ENCODE data around the gene ATP2B2. TPM values are rescaled to one million over a fixed set of nuclear protein-coding genes. Genes with fewer than 3 reads are reported as not detected.

ATP2B2 gene
- total RNA-seq, 1 experiment from 2014 or later: not detected

- TF ChIP-seq CTCF (IDR thresholded peaks at IDR 0.05; ENCODE audit: insufficient read depth in 1 of 2, low read depth in 1 of 2, low read length in 1 of 2, severe bottlenecking in 1 of 2, unreplicated experiment in 1 of 2): no peak
- Mint-ChIP-seq H3K36me3 (ENCODE audit: insufficient read depth, unreplicated experiment) (no peaks in the 10 kb centered on the region), H3K27me3 (ENCODE audit: insufficient read depth, unreplicated experiment) (peaks cover 11% of the 10 kb centered on the region), H3K4me3 (ENCODE audit: unreplicated experiment) (no peak overlapping the region), H3K4me1 (ENCODE audit: low read depth, unreplicated experiment) (peaks cover 4% of the 10 kb centered on the region), H3K27ac (ENCODE audit: unreplicated experiment) (no peak overlapping the region), H3K9me3 (ENCODE audit: unreplicated experiment) (no peaks in the 10 kb centered on the region)
- H3K4me1 ChIP-seq: peaks cover 5% of the 10 kb centered on the region; the same call in 1 of the 2 replicates
- ChIA-PET CTCF (no interaction called here), POLR2A (no interaction called here)
- no peaks in the 10 kb centered on the region for H3K36me3 ChIP-seq (ENCODE audit: control insufficient read depth, insufficient read depth, low read length)
- no TSS peak for BruUV-seq (replicated peaks)
- no peaks in the 10 kb centered on the region for H3K27me3 ChIP-seq (replicated peaks; ENCODE audit: control insufficient read depth, insufficient read depth, low read length)
- intact Hi-C loops (cut with micrococcal nuclease; ENCODE audit: unreplicated experiment): no loop called here
- no peak overlapping the region for H3K4me3 ChIP-seq (ENCODE audit: low read depth, low read length)
- DNase-seq: no peak
- H3K9me3 ChIP-seq: no peaks in the 10 kb centered on the region
These were observed 6.6 kb upstream of the ATP2B2 start for GRCh38 chr3:10511809-10512494.

GRCh38 chr3:10510743-10511432 is 5.5 kb upstream of the ATP2B2 start:
- Histone ChIP-seq H3K4me1 (peaks cover 5% of the 10 kb centered on the region; the same call in 1 of the 2 replicates), H3K4me3 (ENCODE audit: low read depth, low read length) (no peak overlapping the region), H3K36me3 (ENCODE audit: control insufficient read depth, insufficient read depth, low read length) (no peaks in the 10 kb centered on the region), H3K27me3 (replicated peaks; ENCODE audit: control insufficient read depth, insufficient read depth, low read length) (no peaks in the 10 kb centered on the region), H3K9me3 (no peaks in the 10 kb centered on the region)
- Mint-ChIP-seq H3K27ac (ENCODE audit: unreplicated experiment) (no peak overlapping the region), H3K27me3 (ENCODE audit: insufficient read depth, unreplicated experiment) (peaks cover 8% of the 10 kb centered on the region), H3K9me3 (ENCODE audit: unreplicated experiment) (no peaks in the 10 kb centered on the region), H3K36me3 (ENCODE audit: insufficient read depth, unreplicated experiment) (no peaks in the 10 kb centered on the region), H3K4me3 (ENCODE audit: unreplicated experiment) (no peak overlapping the region), H3K4me1 (ENCODE audit: low read depth, unreplicated experiment) (peaks cover 4% of the 10 kb centered on the region)
- no peak for DNase-seq
- BruUV-seq (replicated peaks): no TSS peak
- intact Hi-C loops (cut with micrococcal nuclease; ENCODE audit: unreplicated experiment): no loop called here
- TF ChIP-seq CTCF (IDR thresholded peaks at IDR 0.05; ENCODE audit: insufficient read depth in 1 of 2, low read depth in 1 of 2, low read length in 1 of 2, severe bottlenecking in 1 of 2, unreplicated experiment in 1 of 2): no peak
- ChIA-PET CTCF (no interaction called here), POLR2A (no interaction called here)

GRCh38 chr3:10510086-10510742 is 4.8 kb upstream of the ATP2B2 start:
- no peak for TF ChIP-seq CTCF (IDR thresholded peaks at IDR 0.05; ENCODE audit: insufficient read depth in 1 of 2, low read depth in 1 of 2, low read length in 1 of 2, severe bottlenecking in 1 of 2, unreplicated experiment in 1 of 2)

More at GRCh38 chr3:10510086-10510742, 4.8 kb upstream of the ATP2B2 start:
- Mint-ChIP-seq H3K9me3 (ENCODE audit: unreplicated experiment) (no peaks in the 10 kb centered on the region), H3K4me1 (ENCODE audit: low read depth, unreplicated experiment) (peaks cover 4% of the 10 kb centered on the region), H3K36me3 (ENCODE audit: insufficient read depth, unreplicated experiment) (no peaks in the 10 kb centered on the region), H3K4me3 (ENCODE audit: unreplicated experiment) (no peak overlapping the region), H3K27ac (ENCODE audit: unreplicated experiment) (no peak overlapping the region), H3K27me3 (ENCODE audit: insufficient read depth, unreplicated experiment) (peaks cover 8% of the 10 kb centered on the region)
- no peaks in the 10 kb centered on the region for H3K9me3 ChIP-seq
- BruUV-seq (replicated peaks): no TSS peak
- no peaks in the 10 kb centered on the region for H3K36me3 ChIP-seq (ENCODE audit: control insufficient read depth, insufficient read depth, low read length)
- ChIA-PET CTCF (no interaction called here), POLR2A (no interaction called here)
- intact Hi-C loops (cut with micrococcal nuclease; ENCODE audit: unreplicated experiment): no loop called here
- no peak for DNase-seq
- H3K27me3 ChIP-seq (replicated peaks; ENCODE audit: control insufficient read depth, insufficient read depth, low read length): no peaks in the 10 kb centered on the region
- peaks cover 5% of the 10 kb centered on the region; the same call in 1 of the 2 replicates for H3K4me1 ChIP-seq
- no peak overlapping the region for H3K4me3 ChIP-seq (ENCODE audit: low read depth, low read length)
